ENCODE measurements around the gene LRRC56. TPM values are rescaled to one million over a fixed set of nuclear protein-coding genes. Genes with fewer than 3 reads are reported as not detected.

Gene LRRC56
- total and polyA plus RNA-seq, 2 of the 13 experiments (the other 11 are each of a cell fraction or from before 2014, with no cell fraction given), result 0.11 to 0.29 TPM

- no peak for TF ChIP-seq SOX13 (IDR thresholded peaks at IDR 0.05)
- no peak for TF ChIP-seq SOX13 (CRISPR knock-in tag; conservative IDR thresholded peaks at IDR 0.05 in 1 of 2, IDR thresholded peaks at IDR 0.05 in 1 of 2)
- TF ChIP-seq NFKB2 (CRISPR knock-in tag; IDR thresholded peaks at IDR 0.05; ENCODE audit: borderline replicate concordance), result no peak
- TF ChIP-seq ZNF550 (CRISPR knock-in tag; IDR thresholded peaks at IDR 0.05; ENCODE audit: borderline replicate concordance), result no peak
- no peak for TF ChIP-seq ZNF546 (CRISPR knock-in tag; conservative IDR thresholded peaks at IDR 0.05)
- no peak for TF ChIP-seq ZNF235 (CRISPR knock-in tag; IDR thresholded peaks at IDR 0.05; ENCODE audit: borderline replicate concordance)
- TF ChIP-seq U2AF1 (optimal IDR thresholded peaks at IDR 0.05; ENCODE audit: low read depth, low read length), result no peak
- TF ChIP-seq KDM5B (CRISPR knock-in tag; IDR thresholded peaks at IDR 0.05; ENCODE audit: borderline replicate concordance), result no peak
- 0 out of 2 replicates have a peak, but pooled peaks have one; percentile 22 for TF ChIP-seq MED1 (CRISPR knock-in tag; IDR thresholded peaks at IDR 0.05)
- TF ChIP-seq RAD21 (CRISPR knock-in tag; IDR thresholded peaks at IDR 0.05), result peak; percentile 28; the same call in 1 of the 2 replicates
- TF ChIP-seq ZNF772 (CRISPR knock-in tag; IDR thresholded peaks at IDR 0.05), result no peak
- no peak for TF ChIP-seq PREB (CRISPR knock-in tag; IDR thresholded peaks at IDR 0.05)
- TF ChIP-seq CHD2 (IDR thresholded peaks at IDR 0.05; ENCODE audit: low read depth, low read length), result no peak
- TF ChIP-seq, protein P1, sequence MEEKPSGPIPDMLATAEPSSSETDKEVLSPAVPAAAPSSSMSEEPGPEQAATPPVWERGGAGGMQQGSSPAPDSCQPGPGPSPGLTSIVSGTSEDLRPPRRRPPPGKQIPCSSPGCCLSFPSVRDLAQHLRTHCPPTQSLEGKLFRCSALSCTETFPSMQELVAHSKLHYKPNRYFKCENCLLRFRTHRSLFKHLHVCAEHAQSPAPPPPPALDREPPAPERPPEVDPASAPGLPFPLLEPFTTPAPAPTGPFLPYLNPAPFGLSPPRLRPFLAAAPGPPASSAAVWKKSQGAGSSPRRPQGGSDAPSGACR (CRISPR knock-in tag; IDR thresholded peaks at IDR 0.05), result no peak
- TF ChIP-seq, protein P2, sequence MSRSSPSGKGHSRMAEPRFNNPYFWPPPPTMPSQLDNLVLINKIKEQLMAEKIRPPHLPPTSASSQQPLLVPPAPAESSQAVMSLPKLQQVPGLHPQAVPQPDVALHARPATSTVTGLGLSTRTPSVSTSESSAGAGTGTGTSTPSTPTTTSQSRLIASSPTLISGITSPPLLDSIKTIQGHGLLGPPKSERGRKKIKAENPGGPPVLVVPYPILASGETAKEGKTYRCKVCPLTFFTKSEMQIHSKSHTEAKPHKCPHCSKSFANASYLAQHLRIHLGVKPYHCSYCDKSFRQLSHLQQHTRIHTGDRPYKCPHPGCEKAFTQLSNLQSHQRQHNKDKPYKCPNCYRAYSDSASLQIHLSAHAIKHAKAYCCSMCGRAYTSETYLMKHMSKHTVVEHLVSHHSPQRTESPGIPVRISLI (CRISPR knock-in tag; IDR thresholded peaks at IDR 0.05; ENCODE audit: borderline replicate concordance), result 0 out of 2 replicates have a peak, but pooled peaks have one; percentile 18
- TF ChIP-seq, protein P3, sequence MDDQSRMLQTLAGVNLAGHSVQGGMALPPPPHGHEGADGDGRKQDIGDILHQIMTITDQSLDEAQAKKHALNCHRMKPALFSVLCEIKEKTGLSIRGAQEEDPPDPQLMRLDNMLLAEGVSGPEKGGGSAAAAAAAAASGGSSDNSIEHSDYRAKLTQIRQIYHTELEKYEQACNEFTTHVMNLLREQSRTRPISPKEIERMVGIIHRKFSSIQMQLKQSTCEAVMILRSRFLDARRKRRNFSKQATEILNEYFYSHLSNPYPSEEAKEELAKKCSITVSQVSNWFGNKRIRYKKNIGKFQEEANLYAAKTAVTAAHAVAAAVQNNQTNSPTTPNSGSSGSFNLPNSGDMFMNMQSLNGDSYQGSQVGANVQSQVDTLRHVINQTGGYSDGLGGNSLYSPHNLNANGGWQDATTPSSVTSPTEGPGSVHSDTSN (CRISPR knock-in tag; IDR thresholded peaks at IDR 0.05; ENCODE audit: borderline replicate concordance), result no peak
- TF ChIP-seq ZFP62 (CRISPR knock-in tag; IDR thresholded peaks at IDR 0.05), result no peak
- TF ChIP-seq ELF4 (CRISPR knock-in tag; IDR thresholded peaks at IDR 0.05; ENCODE audit: borderline replicate concordance), result no peak
- no peak for TF ChIP-seq ZBTB42 (CRISPR knock-in tag; IDR thresholded peaks at IDR 0.05)
- TF ChIP-seq TP53 (CRISPR knock-in tag; conservative IDR thresholded peaks at IDR 0.05), result no peak
- no peak for TF ChIP-seq JARID2 (CRISPR knock-in tag; IDR thresholded peaks at IDR 0.05; ENCODE audit: insufficient replicate concordance)
- TF ChIP-seq ZC3H13 (CRISPR knock-in tag; IDR thresholded peaks at IDR 0.05), result no peak
- no peak for TF ChIP-seq NCOR1 (IDR thresholded peaks at IDR 0.05; ENCODE audit: borderline replicate concordance, low read length)
- TF ChIP-seq JUND (CRISPR knock-in tag; IDR thresholded peaks at IDR 0.05), result no peak
- no peak for TF ChIP-seq TBX2 (CRISPR knock-in tag; IDR thresholded peaks at IDR 0.05; ENCODE audit: borderline replicate concordance)
- TF ChIP-seq HCFC1 (IDR thresholded peaks at IDR 0.05; ENCODE audit: low read depth, low read length), result no peak
- TF ChIP-seq MAF1 (CRISPR knock-in tag; IDR thresholded peaks at IDR 0.05; ENCODE audit: borderline replicate concordance), result no peak
- peak; percentile 96 for TF ChIP-seq HNRNPL (IDR thresholded peaks at IDR 0.05; ENCODE audit: low read depth, low read length)
Observed at GRCh38 chr11:520428-521176, 16.7 kb upstream of the LRRC56 start (continued).
